Coronary artery (tissue), 2 donors: ENCODE results near the gene RNF43.

Experiments used
- DNase-seq: peaks from one replicate; pipeline ENCODE4 v3.0.0-alpha.2; 2017; ENCODE audit warnings: low spot score
- H3K27ac ChIP-seq, 2 donors: fragments of 200-600 bp; sonication (generic); one replicate each; pipeline ENCODE4 v1.5.1; 2016 to 2019
- H3K4me3 ChIP-seq: fragments of 200-600 bp; sonication (generic); 2 replicates; pipeline ENCODE4 v1.5.1; 2016; ENCODE audit warnings: mild to moderate bottlenecking, moderate library complexity
- TF ChIP-seq, protein P1 (sequence below): fragments of 200-600 bp; sonication (generic); IDR thresholded peaks from one replicate; pipeline ENCODE4 v1.5.1; 2019; ENCODE audit warnings: antibody characterized with exemption

RNF43 gene

GRCh38 chr17:58377661-58378060 is 39.7 kb downstream of the RNF43 start:
- no peak for DNase-seq
- Histone ChIP-seq H3K4me3 (no peak overlapping the region), H3K27ac (no peak overlapping the region)
- TF ChIP-seq, protein P1, sequence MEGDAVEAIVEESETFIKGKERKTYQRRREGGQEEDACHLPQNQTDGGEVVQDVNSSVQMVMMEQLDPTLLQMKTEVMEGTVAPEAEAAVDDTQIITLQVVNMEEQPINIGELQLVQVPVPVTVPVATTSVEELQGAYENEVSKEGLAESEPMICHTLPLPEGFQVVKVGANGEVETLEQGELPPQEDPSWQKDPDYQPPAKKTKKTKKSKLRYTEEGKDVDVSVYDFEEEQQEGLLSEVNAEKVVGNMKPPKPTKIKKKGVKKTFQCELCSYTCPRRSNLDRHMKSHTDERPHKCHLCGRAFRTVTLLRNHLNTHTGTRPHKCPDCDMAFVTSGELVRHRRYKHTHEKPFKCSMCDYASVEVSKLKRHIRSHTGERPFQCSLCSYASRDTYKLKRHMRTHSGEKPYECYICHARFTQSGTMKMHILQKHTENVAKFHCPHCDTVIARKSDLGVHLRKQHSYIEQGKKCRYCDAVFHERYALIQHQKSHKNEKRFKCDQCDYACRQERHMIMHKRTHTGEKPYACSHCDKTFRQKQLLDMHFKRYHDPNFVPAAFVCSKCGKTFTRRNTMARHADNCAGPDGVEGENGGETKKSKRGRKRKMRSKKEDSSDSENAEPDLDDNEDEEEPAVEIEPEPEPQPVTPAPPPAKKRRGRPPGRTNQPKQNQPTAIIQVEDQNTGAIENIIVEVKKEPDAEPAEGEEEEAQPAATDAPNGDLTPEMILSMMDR: no peak

DNA sequence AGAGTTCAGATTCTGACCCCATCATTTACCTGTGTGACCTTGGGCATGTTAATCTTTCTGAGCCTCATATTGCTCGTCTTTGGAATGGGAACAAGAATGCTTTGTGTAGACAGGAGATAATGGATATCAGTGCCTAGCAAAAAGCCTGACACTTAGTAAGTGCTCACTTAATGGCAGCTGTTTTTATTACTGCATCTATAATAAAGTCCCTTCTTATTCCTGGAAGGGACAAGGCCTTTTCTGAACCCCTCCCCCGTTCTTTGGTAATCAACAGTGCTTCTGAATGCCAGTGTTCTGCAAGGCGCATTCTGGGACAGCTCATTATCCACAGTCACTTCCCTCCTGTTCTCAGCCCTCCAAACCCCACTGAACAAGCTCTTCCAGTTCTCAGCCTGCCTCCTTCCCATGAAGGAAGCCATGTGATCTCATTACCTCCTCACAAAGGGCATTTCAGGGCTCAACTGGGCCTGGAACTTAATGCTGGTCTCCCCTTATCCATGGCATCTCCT is 40.2 kb downstream of the RNF43 start:
- Histone ChIP-seq H3K4me3 (no peak overlapping the region), H3K27ac (no peak overlapping the region)
- TF ChIP-seq, protein P1: no peak
- no peak for DNase-seq

DNA sequence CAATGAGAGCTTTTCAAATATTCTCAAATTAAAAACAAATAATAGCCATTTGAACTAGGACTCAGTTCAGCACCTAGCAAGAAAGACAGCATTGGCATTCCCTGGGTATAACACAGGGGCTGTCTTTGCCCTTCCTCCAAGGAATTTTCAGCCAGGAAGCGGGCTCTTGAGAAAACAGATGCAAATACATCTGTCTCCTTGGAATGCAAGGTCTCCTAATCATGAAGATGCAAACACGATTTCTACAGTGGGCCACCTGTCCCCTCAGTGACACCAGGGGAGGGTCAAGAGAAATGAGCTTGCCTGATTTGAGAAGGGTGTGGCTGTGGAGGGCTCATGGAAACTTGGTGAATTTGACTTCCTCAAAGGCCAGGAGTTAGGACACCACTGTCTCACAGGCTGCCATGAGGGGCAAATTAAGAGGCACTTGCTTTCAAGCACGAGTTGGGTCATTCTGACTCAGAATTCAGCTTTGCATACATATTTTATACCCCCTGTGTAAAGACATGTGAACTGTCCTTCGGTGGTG is 40.8 kb downstream of the RNF43 start:
- DNase-seq: no peak
- no peak overlapping the region for H3K4me3 ChIP-seq
- TF ChIP-seq, protein P1: no peak
- H3K27ac ChIP-seq: no peak overlapping the region

DNA sequence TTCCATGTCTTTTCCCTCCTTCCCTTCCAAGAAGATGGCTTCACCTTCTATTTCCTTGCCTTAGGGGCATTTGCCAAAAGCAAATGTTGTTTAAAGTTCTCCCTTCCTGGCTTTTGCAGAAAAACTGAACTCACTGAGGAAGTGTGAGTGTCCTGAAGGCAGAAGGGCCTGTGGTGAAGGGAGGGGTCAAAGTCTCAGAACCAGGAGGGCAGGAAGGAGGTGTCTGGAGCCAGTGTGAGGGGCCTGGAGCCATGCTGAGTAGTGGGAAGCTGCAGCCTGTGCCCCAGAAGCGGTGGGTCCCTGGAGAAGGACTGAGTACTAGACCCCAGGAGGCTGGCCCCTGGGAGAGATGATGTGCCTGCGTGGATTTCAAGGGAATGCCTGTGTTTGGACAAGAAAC is 41.5 kb downstream of the RNF43 start:
- no peak overlapping the region for H3K27ac ChIP-seq
- TF ChIP-seq, protein P1: no peak
- H3K4me3 ChIP-seq: no peak overlapping the region
- DNase-seq: no peak

- no peak overlapping the region for H3K27ac ChIP-seq
- DNase-seq: no peak
- TF ChIP-seq, protein P1: no peak
- no peak overlapping the region for H3K4me3 ChIP-seq
Measured at GRCh38 chr17:58375256-58375655, 42.1 kb downstream of the RNF43 start.

GRCh38 chr17:58373923-58374322 is 43.4 kb downstream of the RNF43 start:
- H3K27ac ChIP-seq: no peak overlapping the region
- TF ChIP-seq, protein P1: no peak

GRCh38 chr17:58373003-58373402 is 44.3 kb downstream of the RNF43 start:
- DNase-seq: no peak
- TF ChIP-seq, protein P1: no peak
- H3K27ac ChIP-seq: no peak overlapping the region
- no peak overlapping the region for H3K4me3 ChIP-seq

More at GRCh38 chr17:58373923-58374322, 43.4 kb downstream of the RNF43 start:
- DNase-seq: no peak
- H3K4me3 ChIP-seq: no peak overlapping the region
